Loucy (cell line): Measurements from ENCODE around the gene ABCA5.

Experiments used
- EZH2phosphoT487 ChIP-seq: fragments of 200-600 bp; IDR thresholded peaks from 2 replicates; pipeline ENCODE4 v1.6.1; 2018; ENCODE audit warnings: antibody characterized with exemption, mild to moderate bottlenecking, moderate library complexity, borderline replicate concordance
- TF ChIP-seq, protein P1 (sequence below): fragments of 200-600 bp; sonication (generic); conservative IDR thresholded peaks from 2 replicates; pipeline ENCODE4 v1.5.1; 2014; ENCODE audit warnings: mild to moderate bottlenecking, antibody characterized with exemption, low read length

GRCh38 chr17:69314246-69315065 is 12.5 kb downstream of the ABCA5 start:
- TF ChIP-seq, protein P1, sequence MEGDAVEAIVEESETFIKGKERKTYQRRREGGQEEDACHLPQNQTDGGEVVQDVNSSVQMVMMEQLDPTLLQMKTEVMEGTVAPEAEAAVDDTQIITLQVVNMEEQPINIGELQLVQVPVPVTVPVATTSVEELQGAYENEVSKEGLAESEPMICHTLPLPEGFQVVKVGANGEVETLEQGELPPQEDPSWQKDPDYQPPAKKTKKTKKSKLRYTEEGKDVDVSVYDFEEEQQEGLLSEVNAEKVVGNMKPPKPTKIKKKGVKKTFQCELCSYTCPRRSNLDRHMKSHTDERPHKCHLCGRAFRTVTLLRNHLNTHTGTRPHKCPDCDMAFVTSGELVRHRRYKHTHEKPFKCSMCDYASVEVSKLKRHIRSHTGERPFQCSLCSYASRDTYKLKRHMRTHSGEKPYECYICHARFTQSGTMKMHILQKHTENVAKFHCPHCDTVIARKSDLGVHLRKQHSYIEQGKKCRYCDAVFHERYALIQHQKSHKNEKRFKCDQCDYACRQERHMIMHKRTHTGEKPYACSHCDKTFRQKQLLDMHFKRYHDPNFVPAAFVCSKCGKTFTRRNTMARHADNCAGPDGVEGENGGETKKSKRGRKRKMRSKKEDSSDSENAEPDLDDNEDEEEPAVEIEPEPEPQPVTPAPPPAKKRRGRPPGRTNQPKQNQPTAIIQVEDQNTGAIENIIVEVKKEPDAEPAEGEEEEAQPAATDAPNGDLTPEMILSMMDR, result no peak
- no peak for TF ChIP-seq EZH2phosphoT487
